H9 (cell line): Measurements from ENCODE around the gene MYOF. TPM values are rescaled to one million over a fixed set of nuclear protein-coding genes. Genes with fewer than 3 reads are reported as not detected.

Experiments
- DNase-seq: peaks from one replicate; pipeline ENCODE4 v3.0.0-alpha.2; 2017
- H2AFZ ChIP-seq: one replicate; pipeline ENCODE4 v1.6.1; 2013; ENCODE audit warnings: mild to moderate bottlenecking, low read length, control low read depth, moderate library complexity
- H2AK5ac ChIP-seq: 2 replicates; pipeline ENCODE4 v1.6.1; 2013; ENCODE audit warnings: low read length, control low read depth, mixed read lengths; ENCODE audit not compliant: insufficient read length
- H2BK120ac ChIP-seq: one replicate; pipeline ENCODE4 v1.6.1; 2013; ENCODE audit warnings: low read depth, mild to moderate bottlenecking, low read length, control low read depth, inconsistent platforms; ENCODE audit not compliant: poor library complexity, severe bottlenecking
- H2BK12ac ChIP-seq: 2 replicates; pipeline ENCODE4 v1.6.1; 2013; ENCODE audit warnings: low read length, control low read depth, mixed read lengths, low read depth; ENCODE audit not compliant: insufficient read length
- H2BK15ac ChIP-seq: 2 replicates; pipeline ENCODE4 v1.6.1; 2013; ENCODE audit warnings: low read depth, low read length, control low read depth
- H2BK20ac ChIP-seq: one replicate; pipeline ENCODE4 v1.6.1; 2013; ENCODE audit warnings: low read depth, mild to moderate bottlenecking, low read length, control low read depth, inconsistent platforms; ENCODE audit not compliant: poor library complexity, severe bottlenecking
- H2BK5ac ChIP-seq: 2 replicates; pipeline ENCODE4 v1.6.1; 2013; ENCODE audit warnings: low read length, control low read depth, mixed read lengths; ENCODE audit not compliant: insufficient read length
- H3K14ac ChIP-seq: 2 replicates; pipeline ENCODE4 v1.6.1; 2013; ENCODE audit warnings: low read length, control low read depth; ENCODE audit not compliant: insufficient read depth
- H3K18ac ChIP-seq: 2 replicates; pipeline ENCODE4 v1.6.1; 2013; ENCODE audit warnings: low read depth, mild to moderate bottlenecking, mixed read lengths, low read length, control low read depth; ENCODE audit not compliant: insufficient read length
- H3K23ac ChIP-seq: 2 replicates; pipeline ENCODE4 v1.6.1; 2013; ENCODE audit warnings: low read length, control low read depth, mixed read lengths, low read depth; ENCODE audit not compliant: insufficient read length
- H3K23me2 ChIP-seq: 2 replicates; pipeline ENCODE4 v1.6.1; 2013; ENCODE audit warnings: low read depth, mild to moderate bottlenecking, mixed read lengths, low read length, control low read depth; ENCODE audit not compliant: insufficient read length, poor library complexity, severe bottlenecking
- H3K27ac ChIP-seq: 2 replicates; pipeline ENCODE4 v1.5.1; 2013; ENCODE audit warnings: low read length, control low read depth, mixed read lengths, low read depth; ENCODE audit not compliant: insufficient read length
- H3K27me3 ChIP-seq: 2 replicates; pipeline ENCODE4 v1.6.1; 2013; ENCODE audit warnings: low read length, control low read depth, inconsistent platforms; ENCODE audit not compliant: insufficient read depth
- H3K4ac ChIP-seq: 2 replicates; pipeline ENCODE4 v1.6.1; 2013; ENCODE audit warnings: low read depth, mild to moderate bottlenecking, control low read depth, inconsistent platforms, low read length, moderate library complexity
- H3K4me1 ChIP-seq: 2 replicates; pipeline ENCODE4 v1.6.1; 2013; ENCODE audit warnings: low read length, control low read depth, inconsistent platforms; ENCODE audit not compliant: insufficient read depth
- H3K4me2 ChIP-seq: 2 replicates; pipeline ENCODE4 v1.6.1; 2013; ENCODE audit warnings: low read length, control low read depth, mixed read lengths; ENCODE audit not compliant: insufficient read length, insufficient read depth
- H3K56ac ChIP-seq: 2 replicates; pipeline ENCODE4 v1.6.1; 2013; ENCODE audit warnings: low read depth, mild to moderate bottlenecking, mixed read lengths, low read length, control low read depth; ENCODE audit not compliant: insufficient read length
- H3K79me1 ChIP-seq: 2 replicates; pipeline ENCODE4 v1.6.1; 2013; ENCODE audit warnings: low read depth, mild to moderate bottlenecking, moderate library complexity, low read length, control low read depth, inconsistent platforms; ENCODE audit not compliant: insufficient read depth, poor library complexity, severe bottlenecking
- H3K79me2 ChIP-seq: 2 replicates; pipeline ENCODE4 v1.6.1; 2013; ENCODE audit warnings: low read length, control low read depth, inconsistent platforms; ENCODE audit not compliant: insufficient read depth
- H3K9ac ChIP-seq: 2 replicates; pipeline ENCODE4 v1.6.1; 2013; ENCODE audit warnings: low read length, control low read depth, mixed read lengths; ENCODE audit not compliant: insufficient read length; ENCODE audit errors: extremely low read depth
- H3K9me3 ChIP-seq: one replicate; pipeline ENCODE4 v1.6.1; 2013; ENCODE audit warnings: low read depth, low read length, inconsistent platforms; ENCODE audit not compliant: control insufficient read depth
- H3T11ph ChIP-seq: one replicate; pipeline ENCODE4 v1.6.1; 2013; ENCODE audit warnings: mild to moderate bottlenecking, low read length, control low read depth, inconsistent platforms
- H4K20me1 ChIP-seq: one replicate; pipeline ENCODE4 v1.6.1; 2013; ENCODE audit not compliant: control insufficient read depth, insufficient read length, insufficient read depth
- H4K5ac ChIP-seq: 2 replicates; pipeline ENCODE4 v1.6.1; 2013; ENCODE audit warnings: low read depth, mild to moderate bottlenecking, mixed read lengths, low read length, control low read depth; ENCODE audit not compliant: insufficient read length
- H4K8ac ChIP-seq: replicated peaks from 2 replicates; pipeline ENCODE4 v1.6.1; 2013; ENCODE audit warnings: low read length, control low read depth, mixed read lengths, low read depth; ENCODE audit not compliant: insufficient read length
- H4K91ac ChIP-seq: 2 replicates; pipeline ENCODE4 v1.6.1; 2013; ENCODE audit warnings: low read depth, mild to moderate bottlenecking, moderate library complexity, mixed read lengths, low read length, control low read depth; ENCODE audit not compliant: insufficient read length
- H3K27ac Mint-ChIP-seq, 3 experiments: 2 replicates in 2 of 3; 3 replicates in 1 of 3; pipeline ENCODE4 v1.8.0; 2020 to 2021; ENCODE audit warnings: mixed read lengths in 3 of 3, mild to moderate bottlenecking in 1 of 3, moderate library complexity in 1 of 3
- H3K27me3 Mint-ChIP-seq: 2 replicates; pipeline ENCODE4 v1.8.0; 2021; ENCODE audit warnings: low read depth, mild to moderate bottlenecking, moderate library complexity, mixed read lengths
- H3K36me3 Mint-ChIP-seq, 3 experiments: 2 replicates in 2 of 3; 3 replicates in 1 of 3; pipeline ENCODE4 v1.8.0; 2020 to 2021; ENCODE audit warnings: low read depth in 3 of 3, mixed read lengths in 3 of 3; ENCODE audit not compliant: insufficient read depth in 1 of 3
- H3K4me1 Mint-ChIP-seq, 2 experiments: 2 replicates each; pipeline ENCODE4 v1.8.0; 2020; ENCODE audit warnings: mixed read lengths in 2 of 2
- H3K4me3 Mint-ChIP-seq, 2 experiments: 2 replicates in 1 of 2; 3 replicates in 1 of 2; pipeline ENCODE4 v1.8.0; 2020 to 2021; ENCODE audit warnings: mild to moderate bottlenecking in 2 of 2, mixed read lengths in 2 of 2, moderate library complexity in 1 of 2
- H3K9me3 Mint-ChIP-seq, 2 experiments: 2 replicates in 1 of 2; 3 replicates in 1 of 2; pipeline ENCODE4 v1.8.0; 2020; ENCODE audit warnings: mild to moderate bottlenecking in 2 of 2, mixed read lengths in 2 of 2, moderate library complexity in 1 of 2
- CTCF ChIP-seq: fragments of 200-600 bp; sonication (generic); conservative IDR thresholded peaks from 3 replicates; pipeline ENCODE4 v1.8.0; 2021; ENCODE audit warnings: antibody characterized with exemption, mild to moderate bottlenecking
- WGBS: extraction: QIAGEN DNeasy Blood & Tissue Kit; methylation state at CpG from one replicate; pipeline ENCODE4 v1.1.7; 2013; ENCODE audit warnings: missing lambda C conversion rate, low lambda C conversion rate, mixed read lengths; ENCODE audit not compliant: insufficient read length; ENCODE audit errors: extremely low coverage; 5-methylcytosine and 5-hydroxymethylcytosine counted together
- total RNA-seq: library from RNA; stranded (reverse); gene quantifications from 2 replicates; pipeline ENCODE4 v1.2.1, GENCODE V29; 2021

Gene MYOF
- total RNA-seq, 1 experiment from 2014 or later, result 2.8 TPM

GRCh38 chr10:93357680-93358079, 124.5 kb downstream of the MYOF start:
- Mint-ChIP-seq H3K36me3 (peaks cover 0 to 4% (median 0%) of the 10 kb centered on the region in 3 experiments; a peak in 2 of 7 replicates), H3K27me3 (no peaks in the 10 kb centered on the region), H3K27ac (no peak overlapping the region), H3K9me3 (peaks cover 2 to 3% of the 10 kb centered on the region in 2 experiments; a peak in 3 of 5 replicates), H3K4me1 (peaks cover 6 to 10% of the 10 kb centered on the region in 2 experiments), H3K4me3 (no peak overlapping the region)
- no peak overlapping the region for H3K18ac ChIP-seq
- no peak overlapping the region for H2BK5ac ChIP-seq
- H3K9me3 ChIP-seq, result no peaks in the 10 kb centered on the region
- no peak overlapping the region for H2BK15ac ChIP-seq
- H3K4ac ChIP-seq, result no peak overlapping the region
- no peaks in the 10 kb centered on the region for H3K27me3 ChIP-seq
- no peak overlapping the region for H3K4me2 ChIP-seq
- TF ChIP-seq CTCF, result peak; percentile 87
- no peaks in the 10 kb centered on the region for H3K79me2 ChIP-seq
- H3T11ph ChIP-seq, result no peak overlapping the region
- H3K4me1 ChIP-seq, result 0 out of 2 replicates have a peak, but pooled peaks cover 4% of the 10 kb centered on the region
- H4K91ac ChIP-seq, result no peak overlapping the region
- H2BK12ac ChIP-seq, result no peak overlapping the region
- no peak overlapping the region for H2AFZ ChIP-seq
- H3K9ac ChIP-seq, result no peak overlapping the region
- no peak overlapping the region for H2BK120ac ChIP-seq
- H4K5ac ChIP-seq, result no peak overlapping the region
- no peak overlapping the region for H2AK5ac ChIP-seq
- no peak overlapping the region for H3K27ac ChIP-seq
- H3K23me2 ChIP-seq, result no peaks in the 10 kb centered on the region
- H3K79me1 ChIP-seq, result no peaks in the 10 kb centered on the region
- H3K56ac ChIP-seq, result no peak overlapping the region
- no peak overlapping the region for H4K8ac ChIP-seq
- no peak overlapping the region for H3K14ac ChIP-seq
- DNase-seq, result peak; percentile 50
- no peak overlapping the region for H3K23ac ChIP-seq
- H4K20me1 ChIP-seq, result no peaks in the 10 kb centered on the region
- H2BK20ac ChIP-seq, result no peak overlapping the region
- WGBS, result no CpG with 5 or more reads among the region's 5 CpGs
